K562 (cell line): Measurements from ENCODE around the gene FAM53B. TPM values are rescaled to one million over a fixed set of nuclear protein-coding genes. Genes with fewer than 3 reads are reported as not detected.

Source experiments
- CCNT2 ChIP-seq: IDR thresholded peaks from 2 replicates; pipeline ENCODE4 v1.6.1; 2011; ENCODE audit warnings: borderline replicate concordance, low read depth, mild to moderate bottlenecking, moderate library complexity, mixed read lengths, low read length; ENCODE audit not compliant: insufficient read length; ENCODE audit errors: extremely low read depth
- JUND ChIP-seq, 2 experiments: IDR thresholded peaks; 2 replicates in 1 of 2; 3 replicates in 1 of 2; pipeline ENCODE4 v1.6.1; 2011; ENCODE audit warnings: borderline replicate concordance in 2 of 2, low read depth in 2 of 2, low read length in 2 of 2, improper control_type of control experiment in 1 of 2, missing biosample characterization in 1 of 2, missing genetic modification characterization in 1 of 2, missing genetic modification reagents in 1 of 2
- MAFF ChIP-seq: IDR thresholded peaks from 2 replicates; pipeline ENCODE4 v1.6.1; 2012; ENCODE audit warnings: low read length, improper control_type of control experiment
- MCM7 ChIP-seq, 2 experiments: fragments of 450-650 bp; IDR thresholded peaks; 2 replicates each; pipeline ENCODE4 v1.6.1; 2016 to 2018
- NCOA1 ChIP-seq: fragments of 450-650 bp; IDR thresholded peaks from 2 replicates; pipeline ENCODE4 v1.6.1; 2016; ENCODE audit warnings: low read depth
- SP1 ChIP-seq: sonication (generic); formaldehyde crosslinking; IDR thresholded peaks from 2 replicates; pipeline ENCODE4 v1.8.1; 2022; ENCODE audit warnings: mild to moderate bottlenecking, missing genetic modification reagents
- ZBTB40 ChIP-seq, 2 experiments: fragments of 450-650 bp in 1 of 2; sonication (generic) in 1 of 2; formaldehyde crosslinking in 1 of 2; IDR thresholded peaks; 2 replicates each; pipeline versions ENCODE4 v1.7.1 to v1.9.0; 2016 to 2022; ENCODE audit warnings: inconsistent platforms in 1 of 2, mild to moderate bottlenecking in 1 of 2, missing genetic modification reagents in 1 of 2
- ZNF512 ChIP-seq: IDR thresholded peaks from 2 replicates; pipeline ENCODE4 v1.6.1; 2016; ENCODE audit warnings: missing genetic modification characterization, missing compliant biosample characterization
- polyA plus RNA-seq, 8 experiments: library from polyadenylated mRNA; depleted of rRNA in 4 of 8; stranded (reverse) in 5 of 8; unstranded in 3 of 8; fragments of >200 nt; fragmentation: Nextera tagmentation in 2 of 8; fragmentation: Illumina TruSeq in 1 of 8; extraction: Ambion mirVana in 2 of 8; extraction: Trizol in 1 of 8; gene quantifications; 2 replicates each; pipeline versions ENCODE4 v1.2.1 to v1.2.3, GENCODE V29; 2011 to 2014; ENCODE audit warnings: inconsistent platforms in 1 of 8, missing spikeins in 1 of 8
- total RNA-seq, 7 experiments: library from RNA; depleted of rRNA in 6 of 7; stranded (reverse); fragments of >200 nt in 6 of 7; fragmentation: Illumina TruSeq in 2 of 7; extraction: Trizol in 2 of 7; gene quantifications; 2 replicates each; pipeline versions ENCODE4 v1.2.1 to v1.2.3, GENCODE V29; 2011 to 2021; ENCODE audit warnings: low replicate concordance in 1 of 7

Gene FAM53B
- total and polyA plus RNA-seq, 9 of the 15 experiments (the other 6 are each of a cell fraction or from before 2014, with no cell fraction given), result 0.03 to 16.5 (median 5.0) TPM

DNA sequence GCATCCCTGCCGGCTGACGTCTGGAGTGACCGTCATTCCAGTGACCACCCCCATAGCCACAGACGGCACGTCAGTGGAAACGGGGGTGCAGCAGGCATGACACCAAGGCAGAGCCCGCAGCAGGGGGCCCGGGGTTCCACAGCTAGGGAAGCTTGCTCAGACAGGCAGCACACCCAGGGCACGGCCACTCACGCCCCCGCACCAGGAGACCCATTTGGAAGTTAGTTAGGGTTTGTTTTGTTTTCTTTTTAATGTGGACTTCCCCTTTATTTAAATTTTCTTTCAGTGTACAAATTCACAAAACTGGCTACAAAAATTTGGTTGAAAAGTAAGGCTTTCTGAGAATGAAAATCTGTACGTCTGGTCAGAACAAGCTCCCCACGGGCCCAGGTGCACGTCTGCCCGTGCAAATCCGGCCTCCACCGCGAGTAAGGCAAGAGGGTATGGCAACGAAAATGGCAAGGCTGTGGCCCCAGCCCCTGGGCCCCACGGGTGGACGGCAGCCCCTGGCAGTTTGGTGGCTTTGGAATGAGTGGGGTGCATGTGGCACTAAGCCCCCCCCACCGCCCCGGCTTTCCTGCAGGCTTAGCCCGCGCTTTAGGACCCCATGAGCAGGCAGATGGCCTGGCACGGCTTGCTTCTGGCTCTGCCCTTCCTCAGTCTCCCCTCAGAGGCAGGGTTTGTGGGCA is 124.2 kb downstream of the FAM53B start (continued):
- TF ChIP-seq ZBTB40 (IDR thresholded peaks at IDR 0.05), result peak; percentile 31; the same call in 1 of the 2 replicates
- no peak for TF ChIP-seq ZBTB40 (CRISPR knock-in tag; IDR thresholded peaks at IDR 0.05)
- TF ChIP-seq MCM7 (IDR thresholded peaks at IDR 0.05), result no peak
- TF ChIP-seq CCNT2, result no peak
- TF ChIP-seq NCOA1, result no peak
- TF ChIP-seq JUND (IDR thresholded peaks at IDR 0.05; ENCODE audit: borderline replicate concordance, low read depth, low read length), result no peak
- TF ChIP-seq JUND (tag; IDR thresholded peaks at IDR 0.05; ENCODE audit: borderline replicate concordance, low read depth, low read length), result no peak
- no peak for TF ChIP-seq MAFF
- TF ChIP-seq SP1 (CRISPR knock-in tag), result no peak
- TF ChIP-seq ZNF512 (tag), result no peak
- TF ChIP-seq, all 486 proteins: peak for 3
